Mammary epithelial cell (primary cell): ENCODE results near the gene AKR1E2.

Experiments used
- CTCF ChIP-seq, 2 donors: IDR thresholded peaks in 1 of 2; conservative IDR thresholded peaks in 1 of 2; 2 replicates each; pipeline ENCODE4 v1.5.1; 2011 to 2012; ENCODE audit warnings: inconsistent platforms in 2 of 2, low read length in 2 of 2, mild to moderate bottlenecking in 2 of 2, control low read depth in 1 of 2, low read depth in 1 of 2; ENCODE audit not compliant: insufficient read depth in 1 of 2; ENCODE audit errors: extremely low read depth in 1 of 2
- EZH2 ChIP-seq: IDR thresholded peaks from 2 replicates; pipeline ENCODE4 v1.6.1; 2012; ENCODE audit warnings: low read length, inconsistent platforms, borderline replicate concordance

DNA sequence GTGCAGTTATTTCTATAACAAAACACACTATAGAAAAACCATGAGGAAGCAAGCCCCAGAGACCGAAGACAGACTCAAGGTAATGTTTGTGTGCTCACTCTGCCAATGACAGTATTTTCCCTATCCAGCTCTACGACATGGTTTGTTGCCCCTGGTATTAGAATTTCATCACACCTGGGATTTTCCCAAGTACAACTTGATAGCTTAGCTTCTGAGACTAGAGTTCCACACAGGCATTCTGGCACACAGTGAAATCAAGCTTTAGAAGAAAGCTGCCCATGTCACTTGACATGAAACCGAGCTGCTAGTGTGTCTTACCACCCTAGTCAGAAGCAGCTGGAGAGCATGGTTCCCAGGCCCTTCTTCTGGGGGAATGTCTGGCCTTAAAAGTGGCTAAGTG is 44.1 kb upstream of the AKR1E2 start:
- TF ChIP-seq EZH2, result no peak
- TF ChIP-seq CTCF (conservative IDR thresholded peaks at IDR 0.05 in 1 of 2, IDR thresholded peaks at IDR 0.05 in 1 of 2; ENCODE audit: extremely low read depth in 1 of 2, insufficient read depth in 1 of 2, low read depth in 1 of 2, low read length in 2 of 2), result no peak
